Smooth muscle cell (in vitro differentiated cells): Measurements from ENCODE around the gene NOSIP. TPM values are rescaled to one million over a fixed set of nuclear protein-coding genes. Genes with fewer than 3 reads are reported as not detected.

ENCODE experiments used
- DNase-seq: peaks from one replicate; lab custom pipeline; 2025; ENCODE audit not compliant: unreplicated experiment; lab: John Stamatoyannopoulos, UW
- H2AFZ ChIP-seq: fragments of 200-600 bp; sonication (generic); 2 replicates; pipeline ENCODE4 v1.6.0; 2016; ENCODE audit warnings: antibody characterized with exemption, low read depth, mild to moderate bottlenecking
- H3F3A ChIP-seq: fragments of 200-600 bp; sonication (generic); 2 replicates; pipeline ENCODE4 v1.6.0; 2017; ENCODE audit warnings: antibody characterized with exemption, low read depth
- H3K27ac ChIP-seq: fragments of 200-600 bp; sonication (generic); 2 replicates; pipeline ENCODE4 v1.5.1; 2016; ENCODE audit warnings: low read depth, mild to moderate bottlenecking
- H3K27me3 ChIP-seq: fragments of 200-600 bp; sonication (generic); 2 replicates; pipeline ENCODE4 v1.6.1; 2016; ENCODE audit warnings: low read depth, mild to moderate bottlenecking
- H3K36me3 ChIP-seq: fragments of 200-600 bp; sonication (generic); 2 replicates; pipeline ENCODE4 v1.5.1; 2016; ENCODE audit warnings: low read depth
- H3K4me1 ChIP-seq: fragments of 200-600 bp; sonication (generic); 2 replicates; pipeline ENCODE4 v1.5.1; 2016; ENCODE audit warnings: low read depth
- H3K4me2 ChIP-seq: fragments of 200-600 bp; sonication (generic); 2 replicates; pipeline ENCODE4 v1.6.0; 2016; ENCODE audit warnings: mild to moderate bottlenecking
- H3K4me3 ChIP-seq: fragments of 200-600 bp; sonication (generic); 2 replicates; pipeline ENCODE4 v1.5.1; 2016; ENCODE audit warnings: mild to moderate bottlenecking
- H3K79me2 ChIP-seq: fragments of 200-600 bp; sonication (generic); 2 replicates; pipeline ENCODE4 v1.6.0; 2016; ENCODE audit warnings: low read depth, mild to moderate bottlenecking
- H3K9ac ChIP-seq: fragments of 200-600 bp; sonication (generic); 2 replicates; pipeline ENCODE4 v1.6.0; 2016; ENCODE audit warnings: low read depth
- H3K9me3 ChIP-seq: fragments of 200-600 bp; sonication (generic); replicated peaks from 2 replicates; pipeline ENCODE4 v1.5.1; 2016; ENCODE audit warnings: low read depth
- H4K20me1 ChIP-seq: fragments of 200-600 bp; sonication (generic); 2 replicates; pipeline ENCODE4 v1.6.0; 2016; ENCODE audit warnings: low read depth
- WGBS: methylation state at CpG from one replicate; pipeline ENCODE4 v1.1.7; 2016; ENCODE audit warnings: low lambda C conversion rate; 5-methylcytosine and 5-hydroxymethylcytosine counted together
- polyA plus RNA-seq: library from polyadenylated mRNA; unstranded; fragments of >200 nt; fragmentation: Nextera tagmentation; extraction: Ambion mirVana; gene quantifications from 2 replicates; pipeline ENCODE4 v1.2.1, GENCODE V29; 2016
- total RNA-seq: library from RNA; depleted of rRNA; stranded (reverse); fragments of >200 nt; gene quantifications from 2 replicates; pipeline ENCODE4 v1.2.3, GENCODE V29; 2014
- TF ChIP-seq, protein P1 (sequence below): fragments of 200-600 bp; sonication (generic); IDR thresholded peaks from 2 replicates; pipeline ENCODE4 v1.5.1; 2017; ENCODE audit warnings: borderline replicate concordance, mild to moderate bottlenecking, antibody characterized with exemption; ENCODE audit not compliant: insufficient read depth, poor library complexity, severe bottlenecking

NOSIP gene
- total and polyA plus RNA-seq, 2 experiments from 2014 or later: 45.0 to 95.7 TPM

GRCh38 chr19:49528211-49528771, 52.1 kb downstream of the NOSIP start:
- Histone ChIP-seq H3K27ac (peak overlapping the region; percentile 92), H2AFZ (no peak overlapping the region), H3K4me3 (peak overlapping the region; percentile 60), H3K9me3 (no peaks in the 10 kb centered on the region), H3K36me3 (no peaks in the 10 kb centered on the region), H3K4me1 (peaks cover 6% of the 10 kb centered on the region), H3K9ac (peak overlapping the region; percentile 89), H3K27me3 (no peaks in the 10 kb centered on the region), H3K4me2 (peak overlapping the region; percentile 92), H3K79me2 (peaks cover 24% of the 10 kb centered on the region), H3F3A (peaks cover 3% of the 10 kb centered on the region), H4K20me1 (peaks cover 42% of the 10 kb centered on the region)
- WGBS: 41% methylated on average over 25 of the region's 25 CpGs
- TF ChIP-seq, protein P1, sequence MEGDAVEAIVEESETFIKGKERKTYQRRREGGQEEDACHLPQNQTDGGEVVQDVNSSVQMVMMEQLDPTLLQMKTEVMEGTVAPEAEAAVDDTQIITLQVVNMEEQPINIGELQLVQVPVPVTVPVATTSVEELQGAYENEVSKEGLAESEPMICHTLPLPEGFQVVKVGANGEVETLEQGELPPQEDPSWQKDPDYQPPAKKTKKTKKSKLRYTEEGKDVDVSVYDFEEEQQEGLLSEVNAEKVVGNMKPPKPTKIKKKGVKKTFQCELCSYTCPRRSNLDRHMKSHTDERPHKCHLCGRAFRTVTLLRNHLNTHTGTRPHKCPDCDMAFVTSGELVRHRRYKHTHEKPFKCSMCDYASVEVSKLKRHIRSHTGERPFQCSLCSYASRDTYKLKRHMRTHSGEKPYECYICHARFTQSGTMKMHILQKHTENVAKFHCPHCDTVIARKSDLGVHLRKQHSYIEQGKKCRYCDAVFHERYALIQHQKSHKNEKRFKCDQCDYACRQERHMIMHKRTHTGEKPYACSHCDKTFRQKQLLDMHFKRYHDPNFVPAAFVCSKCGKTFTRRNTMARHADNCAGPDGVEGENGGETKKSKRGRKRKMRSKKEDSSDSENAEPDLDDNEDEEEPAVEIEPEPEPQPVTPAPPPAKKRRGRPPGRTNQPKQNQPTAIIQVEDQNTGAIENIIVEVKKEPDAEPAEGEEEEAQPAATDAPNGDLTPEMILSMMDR: no peak
- DNase-seq: no peak

GRCh38 chr19:49524812-49525455, 55.4 kb downstream of the NOSIP start:
- H3K4me1 ChIP-seq: no peaks in the 10 kb centered on the region
- WGBS: 92% methylated on average over 22 of the region's 22 CpGs
- no peak overlapping the region for H3K4me2 ChIP-seq
- H3K79me2 ChIP-seq: peaks cover 19% of the 10 kb centered on the region
- no peak for DNase-seq
- peaks cover 3% of the 10 kb centered on the region for H3F3A ChIP-seq
- H3K9ac ChIP-seq: no peak overlapping the region
- no peak overlapping the region for H3K4me3 ChIP-seq
- TF ChIP-seq, protein P1: no peak
- no peaks in the 10 kb centered on the region for H3K27me3 ChIP-seq
- H4K20me1 ChIP-seq: peaks cover 10% of the 10 kb centered on the region
- no peak overlapping the region for H2AFZ ChIP-seq
- H3K9me3 ChIP-seq: no peaks in the 10 kb centered on the region
- H3K36me3 ChIP-seq: no peaks in the 10 kb centered on the region
- no peak overlapping the region for H3K27ac ChIP-seq

GRCh38 chr19:49520705-49521319, 59.5 kb downstream of the NOSIP start:
- H3K79me2 ChIP-seq: no peaks in the 10 kb centered on the region
- H3K4me2 ChIP-seq: no peak overlapping the region
- no peak overlapping the region for H2AFZ ChIP-seq
- no peaks in the 10 kb centered on the region for H4K20me1 ChIP-seq
- H3K4me1 ChIP-seq: no peaks in the 10 kb centered on the region
- no peaks in the 10 kb centered on the region for H3K36me3 ChIP-seq
- no peak overlapping the region for H3K27ac ChIP-seq
- H3K4me3 ChIP-seq: no peak overlapping the region
- no peaks in the 10 kb centered on the region for H3K27me3 ChIP-seq
- H3K9ac ChIP-seq: no peak overlapping the region
- no peak for DNase-seq
- TF ChIP-seq, protein P1: no peak
- 96% methylated on average over 13 of the region's 13 CpGs for WGBS
- no peaks in the 10 kb centered on the region for H3K9me3 ChIP-seq
- H3F3A ChIP-seq: no peaks in the 10 kb centered on the region
